ENCODE data around the gene LEPR. TPM values are rescaled to one million over a fixed set of nuclear protein-coding genes. Genes with fewer than 3 reads are reported as not detected.

The LEPR gene
- total RNA-seq, 1 donor from 2014 or later: 15.5 TPM

DNA sequence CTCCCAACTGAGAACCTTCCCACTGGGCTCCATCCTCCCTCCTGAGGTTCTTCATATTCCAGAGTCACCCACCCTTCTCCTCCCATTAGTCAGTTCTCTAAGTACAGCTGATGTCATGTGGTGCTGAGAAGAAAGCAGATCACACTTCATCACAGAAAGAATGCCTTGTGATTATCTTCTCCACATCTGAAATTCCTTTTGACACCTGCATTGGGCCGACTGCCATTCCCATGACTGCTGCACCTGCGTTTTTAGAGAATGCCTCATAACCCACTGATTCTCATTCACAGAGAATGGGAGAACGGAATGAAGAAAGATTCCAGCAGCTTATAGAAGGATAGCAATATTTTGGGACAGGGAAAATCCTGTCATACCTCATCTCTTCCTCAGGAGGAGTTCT, 14.3 kb downstream of the LEPR start:
- TF ChIP-seq, protein P1, sequence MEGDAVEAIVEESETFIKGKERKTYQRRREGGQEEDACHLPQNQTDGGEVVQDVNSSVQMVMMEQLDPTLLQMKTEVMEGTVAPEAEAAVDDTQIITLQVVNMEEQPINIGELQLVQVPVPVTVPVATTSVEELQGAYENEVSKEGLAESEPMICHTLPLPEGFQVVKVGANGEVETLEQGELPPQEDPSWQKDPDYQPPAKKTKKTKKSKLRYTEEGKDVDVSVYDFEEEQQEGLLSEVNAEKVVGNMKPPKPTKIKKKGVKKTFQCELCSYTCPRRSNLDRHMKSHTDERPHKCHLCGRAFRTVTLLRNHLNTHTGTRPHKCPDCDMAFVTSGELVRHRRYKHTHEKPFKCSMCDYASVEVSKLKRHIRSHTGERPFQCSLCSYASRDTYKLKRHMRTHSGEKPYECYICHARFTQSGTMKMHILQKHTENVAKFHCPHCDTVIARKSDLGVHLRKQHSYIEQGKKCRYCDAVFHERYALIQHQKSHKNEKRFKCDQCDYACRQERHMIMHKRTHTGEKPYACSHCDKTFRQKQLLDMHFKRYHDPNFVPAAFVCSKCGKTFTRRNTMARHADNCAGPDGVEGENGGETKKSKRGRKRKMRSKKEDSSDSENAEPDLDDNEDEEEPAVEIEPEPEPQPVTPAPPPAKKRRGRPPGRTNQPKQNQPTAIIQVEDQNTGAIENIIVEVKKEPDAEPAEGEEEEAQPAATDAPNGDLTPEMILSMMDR (IDR thresholded peaks at IDR 0.05; ENCODE audit: insufficient read depth, low read length, severe bottlenecking): no peak
- Histone ChIP-seq H3K4me3 (ENCODE audit: low read depth, low read length) (no peak overlapping the region), H3K36me3 (ENCODE audit: control insufficient read depth, insufficient read depth, low read length) (peaks cover 9% of the 10 kb centered on the region), H3K27me3 (ENCODE audit: control insufficient read depth, insufficient read depth, low read length) (no peaks in the 10 kb centered on the region)
- peak; percentile 36 for FAIRE-seq
- DNase-seq (ENCODE audit: low read depth): no peak

DNA sequence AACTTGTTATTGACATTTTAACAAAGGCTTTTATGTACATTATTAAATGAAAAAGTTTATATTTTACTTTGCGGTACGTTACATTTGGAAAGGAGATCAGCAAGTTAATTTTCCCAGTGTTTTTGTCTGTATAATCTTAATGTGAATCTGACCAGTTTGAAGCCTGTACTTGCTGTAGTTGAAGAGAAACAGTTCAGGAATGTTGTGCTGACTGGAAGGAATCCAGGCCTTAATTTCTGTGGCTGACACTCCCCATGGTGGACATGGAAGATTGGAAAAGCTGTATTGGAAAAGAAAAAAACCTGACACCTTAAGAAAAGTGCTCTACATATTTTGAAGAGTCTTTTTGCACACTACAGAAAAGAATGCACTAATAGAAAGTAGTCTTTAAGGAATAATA, 15.5 kb downstream of the LEPR start:
- H3K27me3 ChIP-seq (ENCODE audit: control insufficient read depth, insufficient read depth, low read length): no peaks in the 10 kb centered on the region
- DNase-seq (ENCODE audit: low read depth): no peak
- no peak for FAIRE-seq
- peaks cover 9% of the 10 kb centered on the region for H3K36me3 ChIP-seq (ENCODE audit: control insufficient read depth, insufficient read depth, low read length)
- no peak overlapping the region for H3K4me3 ChIP-seq (ENCODE audit: low read depth, low read length)
- TF ChIP-seq, protein P1 (IDR thresholded peaks at IDR 0.05; ENCODE audit: insufficient read depth, low read length, severe bottlenecking): no peak

DNA sequence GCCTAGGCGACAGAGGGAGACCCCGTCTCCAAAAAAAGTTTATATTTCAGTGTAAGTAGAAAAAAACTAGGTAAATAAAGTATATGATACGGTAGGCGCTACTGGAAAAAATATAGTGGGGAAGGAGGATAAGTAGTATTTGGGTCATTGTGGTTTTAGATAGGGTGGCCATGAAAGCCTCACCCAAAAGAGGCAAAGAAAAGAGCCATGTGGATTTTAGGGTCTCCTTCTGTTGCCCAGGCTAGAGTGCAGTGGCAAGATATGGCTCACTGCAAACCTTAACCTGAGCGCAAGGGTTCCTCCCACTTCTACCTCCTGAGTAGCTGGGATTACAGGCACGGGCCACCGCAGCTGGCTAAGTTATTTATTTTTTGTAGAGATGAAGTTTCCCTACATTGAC, 17.1 kb downstream of the LEPR start:
- TF ChIP-seq, protein P1 (IDR thresholded peaks at IDR 0.05; ENCODE audit: insufficient read depth, low read length, severe bottlenecking): no peak
- DNase-seq (ENCODE audit: low read depth): no peak
- peaks cover 5% of the 10 kb centered on the region for H3K36me3 ChIP-seq (ENCODE audit: control insufficient read depth, insufficient read depth, low read length)
- no peak for FAIRE-seq
- H3K27me3 ChIP-seq (ENCODE audit: control insufficient read depth, insufficient read depth, low read length): no peaks in the 10 kb centered on the region
- H3K4me3 ChIP-seq (ENCODE audit: low read depth, low read length): no peak overlapping the region

DNA sequence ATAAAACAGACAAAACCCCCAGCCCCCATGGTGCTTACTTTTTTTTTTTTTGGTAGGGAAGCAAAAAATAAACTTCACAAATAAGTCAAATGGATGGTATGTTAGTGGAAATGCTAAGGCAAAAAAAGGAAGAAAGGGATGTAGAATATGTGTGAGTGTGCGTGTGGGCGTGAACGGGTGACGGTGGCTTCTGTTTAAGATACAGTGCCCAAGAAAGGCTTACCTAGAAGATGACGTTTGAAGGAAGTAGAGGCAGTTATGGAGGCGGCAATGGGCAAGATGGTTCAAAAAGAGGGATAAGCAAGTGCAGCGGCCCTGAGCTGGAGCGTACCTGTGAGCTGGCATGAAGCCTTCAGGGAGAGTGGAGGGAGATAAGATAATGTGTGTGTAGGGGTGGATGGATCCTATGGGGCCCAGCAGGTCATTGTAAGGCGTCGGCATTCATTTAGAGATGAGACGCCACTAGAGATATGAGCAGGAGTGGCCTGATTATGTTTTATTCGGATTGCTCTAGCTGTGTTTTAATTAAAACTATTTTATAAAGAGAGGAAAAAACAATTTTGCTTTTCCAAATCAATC, 19.9 kb downstream of the LEPR start:
- H3K27me3 ChIP-seq (ENCODE audit: control insufficient read depth, insufficient read depth, low read length): no peaks in the 10 kb centered on the region
- no peaks in the 10 kb centered on the region for H3K36me3 ChIP-seq (ENCODE audit: control insufficient read depth, insufficient read depth, low read length)
- TF ChIP-seq, protein P1 (IDR thresholded peaks at IDR 0.05; ENCODE audit: insufficient read depth, low read length, severe bottlenecking): no peak
- no peak overlapping the region for H3K4me3 ChIP-seq (ENCODE audit: low read depth, low read length)
- no peak for DNase-seq (ENCODE audit: low read depth)
- no peak for FAIRE-seq

DNA sequence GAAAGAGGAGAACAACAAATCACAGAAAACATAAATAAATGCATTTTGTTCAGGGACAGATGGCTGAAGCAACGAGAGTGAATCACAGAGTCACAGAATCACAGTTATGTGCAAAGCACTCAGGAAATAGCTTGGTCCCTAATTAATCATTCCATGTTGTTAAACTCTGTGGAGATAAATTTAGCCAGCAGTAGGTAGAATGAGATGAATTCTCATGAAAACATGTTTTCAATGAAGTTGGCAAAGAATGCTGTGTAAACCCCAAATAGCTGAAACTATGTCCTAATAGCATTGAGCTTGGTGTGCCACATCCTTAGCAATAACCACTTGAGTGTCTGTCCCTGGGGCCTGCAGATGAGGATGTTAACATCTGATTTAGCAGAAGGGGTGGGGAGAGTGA, 20.4 kb downstream of the LEPR start:
- Histone ChIP-seq H3K36me3 (ENCODE audit: control insufficient read depth, insufficient read depth, low read length) (no peaks in the 10 kb centered on the region), H3K27me3 (ENCODE audit: control insufficient read depth, insufficient read depth, low read length) (no peaks in the 10 kb centered on the region), H3K4me3 (ENCODE audit: low read depth, low read length) (no peak overlapping the region)
- FAIRE-seq (no peak), DNase-seq (ENCODE audit: low read depth) (no peak)
- TF ChIP-seq, protein P1 (IDR thresholded peaks at IDR 0.05; ENCODE audit: insufficient read depth, low read length, severe bottlenecking): no peak

DNA sequence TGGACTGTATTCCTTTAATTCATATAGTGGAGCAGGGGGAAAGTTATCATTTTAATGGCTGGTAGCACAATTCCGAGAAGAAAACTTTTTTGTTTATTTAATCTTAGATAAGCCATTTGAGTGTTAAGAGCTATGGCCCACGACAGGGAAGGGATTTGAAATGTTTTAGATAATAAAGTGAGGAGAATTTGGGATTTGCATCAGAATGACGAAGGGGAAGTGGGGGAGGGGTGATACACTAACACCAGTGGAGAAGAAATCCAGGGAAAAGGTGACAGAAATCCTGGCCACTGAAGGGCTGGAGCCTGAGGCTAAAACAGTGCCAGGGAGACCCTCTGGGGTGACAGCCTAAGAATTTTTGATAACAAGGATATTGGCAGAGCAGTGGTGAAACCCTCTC, 21.0 kb downstream of the LEPR start:
- Histone ChIP-seq H3K27me3 (ENCODE audit: control insufficient read depth, insufficient read depth, low read length) (no peaks in the 10 kb centered on the region), H3K36me3 (ENCODE audit: control insufficient read depth, insufficient read depth, low read length) (no peaks in the 10 kb centered on the region), H3K4me3 (ENCODE audit: low read depth, low read length) (no peak overlapping the region)
- DNase-seq (ENCODE audit: low read depth) (no peak), FAIRE-seq (no peak)
- TF ChIP-seq, protein P1 (IDR thresholded peaks at IDR 0.05; ENCODE audit: insufficient read depth, low read length, severe bottlenecking): no peak
